Measurements from ENCODE around the gene NOS3. TPM values are rescaled to one million over a fixed set of nuclear protein-coding genes. Genes with fewer than 3 reads are reported as not detected.

Gene NOS3
- total RNA-seq, 2 donors from 2014 or later, result 14.5 to 78.6 TPM

- Histone ChIP-seq H3K4me3 (peak overlapping the region; percentile 29 to 45), H3K4me1 (peaks cover 0 to 43% of the 10 kb centered on the region in 2 donors), H3K27me3 (no peaks in the 10 kb centered on the region), H3K27ac (peak overlapping the region; percentile 65 to 76), H3K36me3 (no peaks in the 10 kb centered on the region), H3K9me3 (no peaks in the 10 kb centered on the region)
- peak; percentile 73 for DNase-seq (ENCODE audit: low spot score)
- no peak for TF ChIP-seq CTCF (IDR thresholded peaks at IDR 0.05)
These were observed 2.7 kb downstream of the NOS3 start for GRCh38 chr7:150993511-150993910.

DNA sequence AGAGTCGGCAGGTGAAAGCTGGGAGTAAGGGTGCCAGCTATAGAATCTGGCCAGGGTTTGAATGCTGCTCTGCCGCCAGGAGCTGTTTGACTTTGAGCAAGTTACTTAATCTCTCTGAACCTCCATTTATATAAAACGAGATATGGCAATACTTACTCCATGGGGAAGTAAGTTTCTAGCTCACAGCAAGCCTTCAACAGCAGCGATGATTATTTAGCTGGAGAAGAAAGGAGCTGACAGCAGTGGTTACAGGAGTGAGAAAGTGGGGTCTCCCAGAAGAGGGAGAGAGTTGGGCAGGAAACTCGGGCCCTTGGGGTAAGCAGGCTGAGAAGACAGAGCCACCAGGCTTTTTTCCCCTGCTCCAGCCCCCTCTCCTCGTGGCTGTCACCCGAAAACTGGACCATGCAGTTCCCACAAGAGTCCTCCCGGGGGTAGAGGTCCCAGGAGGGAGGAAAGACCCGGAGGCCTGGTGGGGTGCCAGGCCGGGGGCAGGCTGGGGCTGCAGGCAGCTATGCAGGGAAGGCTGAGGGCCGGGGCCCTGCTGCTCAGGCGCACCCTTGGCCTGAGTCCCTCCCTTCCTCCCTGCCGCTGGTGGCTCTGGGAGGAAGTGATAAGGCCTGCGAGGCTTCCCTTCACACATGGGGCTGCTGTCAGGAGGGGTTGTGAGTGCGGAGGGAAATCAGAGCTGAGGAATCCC is 3.5 kb downstream of the NOS3 start:
- H3K4me3 ChIP-seq, result peak overlapping the region; percentile 29 to 45
- peak overlapping the region; percentile 65 to 76 for H3K27ac ChIP-seq
- H3K9me3 ChIP-seq, result no peaks in the 10 kb centered on the region
- no peaks in the 10 kb centered on the region for H3K36me3 ChIP-seq
- peaks cover 0 to 36% of the 10 kb centered on the region in 2 donors for H3K4me1 ChIP-seq
- TF ChIP-seq CTCF (IDR thresholded peaks at IDR 0.05), result no peak
- DNase-seq (ENCODE audit: low spot score), result no peak
- H3K27me3 ChIP-seq, result no peaks in the 10 kb centered on the region

DNA sequence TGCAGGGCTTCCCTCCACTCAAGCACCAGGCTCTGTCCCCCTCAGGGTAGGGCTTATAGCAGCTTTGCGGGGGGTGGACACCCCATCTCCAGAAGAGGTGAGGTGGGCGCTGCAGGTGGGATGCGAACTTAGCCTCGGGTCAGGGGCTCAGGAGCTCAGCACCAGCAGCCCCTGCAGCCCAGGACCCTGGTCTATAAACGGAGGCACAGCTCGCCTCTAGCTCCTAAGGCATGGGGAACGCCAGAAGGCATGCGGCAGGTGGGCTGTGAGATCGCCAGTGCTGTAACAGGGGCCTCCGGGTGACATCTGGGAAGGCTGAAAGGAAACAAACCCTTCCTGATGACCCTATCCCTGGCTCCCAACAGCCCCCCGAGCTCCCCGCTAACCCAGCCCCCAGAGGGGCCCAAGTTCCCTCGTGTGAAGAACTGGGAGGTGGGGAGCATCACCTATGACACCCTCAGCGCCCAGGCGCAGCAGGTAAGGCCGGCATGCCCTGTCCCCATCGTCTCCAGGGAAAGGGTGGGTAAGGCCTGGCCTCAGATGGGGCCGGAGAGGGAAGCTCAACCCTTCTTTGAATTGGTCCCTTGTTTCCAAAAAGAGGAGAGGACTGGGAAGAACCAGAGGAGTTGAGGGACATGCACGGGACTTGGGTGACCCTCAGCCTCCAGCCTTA is 4.2 kb downstream of the NOS3 start:
- no peaks in the 10 kb centered on the region for H3K36me3 ChIP-seq
- H3K27me3 ChIP-seq, result no peaks in the 10 kb centered on the region
- no peak for TF ChIP-seq CTCF (IDR thresholded peaks at IDR 0.05)
- peak overlapping the region; percentile 27 to 45 for H3K4me3 ChIP-seq
- no peaks in the 10 kb centered on the region for H3K9me3 ChIP-seq
- peak overlapping the region; percentile 7 to 76 for H3K27ac ChIP-seq
- H3K4me1 ChIP-seq, result peaks cover 0 to 29% of the 10 kb centered on the region in 2 donors
- no peak for DNase-seq (ENCODE audit: low spot score)

DNA sequence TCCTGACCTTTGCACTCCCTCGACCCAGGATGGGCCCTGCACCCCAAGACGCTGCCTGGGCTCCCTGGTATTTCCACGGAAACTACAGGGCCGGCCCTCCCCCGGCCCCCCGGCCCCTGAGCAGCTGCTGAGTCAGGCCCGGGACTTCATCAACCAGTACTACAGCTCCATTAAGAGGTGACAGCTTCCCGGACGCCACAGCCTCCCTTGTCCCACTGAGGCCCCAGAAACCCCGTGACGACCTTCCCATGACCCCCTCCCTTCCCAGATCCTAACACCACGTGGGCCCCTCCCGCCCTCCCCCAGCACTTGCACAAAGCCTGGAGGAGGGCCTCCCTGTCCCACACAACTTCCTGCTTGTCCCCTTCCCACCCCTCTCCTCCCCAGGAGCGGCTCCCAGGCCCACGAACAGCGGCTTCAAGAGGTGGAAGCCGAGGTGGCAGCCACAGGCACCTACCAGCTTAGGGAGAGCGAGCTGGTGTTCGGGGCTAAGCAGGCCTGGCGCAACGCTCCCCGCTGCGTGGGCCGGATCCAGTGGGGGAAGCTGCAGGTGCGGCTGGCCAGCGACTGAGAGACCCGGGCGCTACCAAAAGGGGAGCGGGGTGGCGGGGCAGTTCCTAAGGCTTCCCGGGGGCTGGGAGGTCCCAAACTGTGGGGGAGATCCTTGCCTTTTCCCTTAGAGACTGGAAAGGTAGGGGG is 5.7 kb downstream of the NOS3 start:
- Histone ChIP-seq H3K27ac (no peak overlapping the region), H3K36me3 (no peaks in the 10 kb centered on the region), H3K4me1 (peaks cover 0 to 26% of the 10 kb centered on the region in 2 donors), H3K9me3 (no peaks in the 10 kb centered on the region), H3K27me3 (no peaks in the 10 kb centered on the region), H3K4me3 (peak overlapping the region in 1 of 2 donors; percentile 1)
- no peak for TF ChIP-seq CTCF (IDR thresholded peaks at IDR 0.05)
- DNase-seq (ENCODE audit: low spot score), result no peak

DNA sequence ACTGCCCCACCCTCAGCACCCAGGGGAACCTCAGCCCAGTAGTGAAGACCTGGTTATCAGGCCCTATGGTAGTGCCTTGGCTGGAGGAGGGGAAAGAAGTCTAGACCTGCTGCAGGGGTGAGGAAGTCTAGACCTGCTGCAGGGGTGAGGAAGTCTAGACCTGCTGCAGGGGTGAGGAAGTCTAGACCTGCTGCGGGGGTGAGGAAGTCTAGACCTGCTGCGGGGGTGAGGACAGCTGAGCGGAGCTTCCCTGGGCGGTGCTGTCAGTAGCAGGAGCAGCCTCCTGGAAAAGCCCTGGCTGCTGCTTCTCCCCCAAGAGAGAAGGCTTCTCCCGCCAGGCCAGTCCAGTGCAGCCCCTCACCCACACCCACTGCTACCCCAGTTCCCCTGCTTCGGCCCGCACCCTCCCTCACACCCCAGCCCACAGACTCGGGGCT is 6.3 kb downstream of the NOS3 start:
- TF ChIP-seq CTCF (IDR thresholded peaks at IDR 0.05), result no peak
- Histone ChIP-seq H3K4me3 (no peak overlapping the region), H3K36me3 (no peaks in the 10 kb centered on the region), H3K27me3 (no peaks in the 10 kb centered on the region), H3K4me1 (peaks cover 0 to 26% of the 10 kb centered on the region in 2 donors), H3K9me3 (no peaks in the 10 kb centered on the region), H3K27ac (no peak overlapping the region)
- no peak for DNase-seq (ENCODE audit: low spot score)
